CD4-positive, alpha-beta T cell treated with Interleukin-17A for 4 hours (primary cell): Measurements from ENCODE around the gene PKD1L1.
"Not testable (repeated sequence)": the region's sequence is repeated elsewhere in the genome, so short reads cannot be mapped to it uniquely, and the experiment has no call there.

Experiments
- DNase-seq: peaks from one replicate; pipeline ENCODE4 v3.0.0-alpha.2; 2020; ENCODE audit warnings: mixed read lengths

Gene PKD1L1

GRCh38 chr7:47813620-47814260 is 134.5 kb downstream of the PKD1L1 start:
- no peak for DNase-seq

GRCh38 chr7:47812429-47813136 is 135.7 kb downstream of the PKD1L1 start:
- DNase-seq = no peak

- DNase-seq = no peak
Measured at GRCh38 chr7:47811632-47812380, 136.5 kb downstream of the PKD1L1 start.

GRCh38 chr7:47809387-47809786 is 138.9 kb downstream of the PKD1L1 start:
- DNase-seq = no peak

GRCh38 chr7:47808321-47808720 is 139.9 kb downstream of the PKD1L1 start:
- DNase-seq = no peak

- DNase-seq = no peak
Measured at GRCh38 chr7:47807756-47808155, 140.5 kb downstream of the PKD1L1 start.

GRCh38 chr7:47807126-47807525 is 141.1 kb downstream of the PKD1L1 start:
- DNase-seq = no peak

GRCh38 chr7:47806701-47807103 is 141.6 kb downstream of the PKD1L1 start:
- no peak for DNase-seq

GRCh38 chr7:47804767-47805545 is 143.3 kb downstream of the PKD1L1 start:
- DNase-seq = no peak

- no peak for DNase-seq
Measured at GRCh38 chr7:47803846-47804245, 144.4 kb downstream of the PKD1L1 start.

GRCh38 chr7:47803025-47803424 is 145.2 kb downstream of the PKD1L1 start:
- no peak for DNase-seq

- no peak for DNase-seq
Measured at GRCh38 chr7:47801423-47801822, 146.8 kb downstream of the PKD1L1 start.

GRCh38 chr7:47799524-47799923 is 148.7 kb downstream of the PKD1L1 start:
- DNase-seq = no peak

GRCh38 chr7:47796347-47796746 is 151.9 kb downstream of the PKD1L1 start:
- no peak for DNase-seq

- DNase-seq = no peak
Measured at GRCh38 chr7:47795631-47796030, 152.6 kb downstream of the PKD1L1 start.

- not testable (repeated sequence) for DNase-seq
Measured at GRCh38 chr7:47795126-47795525, 153.1 kb downstream of the PKD1L1 start.

- no peak for DNase-seq
Measured at GRCh38 chr7:47794016-47794415, 154.2 kb downstream of the PKD1L1 start.

GRCh38 chr7:47793186-47793585 is 155.1 kb downstream of the PKD1L1 start:
- not testable (repeated sequence) for DNase-seq

GRCh38 chr7:47792521-47793121 is 155.6 kb downstream of the PKD1L1 start:
- no peak for DNase-seq

- no peak for DNase-seq
Measured at GRCh38 chr7:47791682-47792081, 156.6 kb downstream of the PKD1L1 start.

- DNase-seq = no peak
Measured at GRCh38 chr7:47788083-47788482, 160.2 kb downstream of the PKD1L1 start.

- no peak for DNase-seq
Measured at GRCh38 chr7:47787249-47788069, 160.8 kb downstream of the PKD1L1 start.
